A549 (cell line): ENCODE results near the gene C16orf90. TPM values are rescaled to one million over a fixed set of nuclear protein-coding genes. Genes with fewer than 3 reads are reported as not detected.

Source experiments
- ATAC-seq, 2 experiments: fragments of 200-7000 bp in 1 of 2; fragments of >200 bp in 1 of 2; cut with Nextera tagmentation in 1 of 2; cut with Tn5 transposase in 1 of 2; 3 replicates each; pipeline versions ENCODE4 v1.8.0 to v1.9.1; 2018 to 2020; ENCODE audit warnings: mild to moderate bottlenecking in 1 of 2, moderate library complexity in 1 of 2
- CTCF ChIA-PET: fragments of 300-600 bp; sonication (Branson Sonifier 250); formaldehyde crosslinking; extraction: SDS; loops from one replicate; lab custom pipeline; 2021; ENCODE audit warnings: antibody characterized with exemption, inconsistent platforms; lab: Yijun Ruan, JAX
- POLR2A ChIA-PET: fragments of 350-600 bp; formaldehyde crosslinking; extraction: SDS; loops from one replicate; lab custom pipeline; 2021; ENCODE audit warnings: antibody characterized with exemption, inconsistent platforms; lab: Yijun Ruan, JAX
- DNase-seq, 2 experiments: peaks; one replicate each; pipeline versions ENCODE4 v3.0.0 to v3.0.0-alpha.2; 2011 to 2016; ENCODE audit warnings: low read depth in 1 of 2, low spot score in 1 of 2
- FAIRE-seq: peaks from 2 replicates; lab custom pipeline; 2011; peaks lifted over from hg19 to GRCh38; lab: Jason Lieb, UNC
- H3K27ac ChIP-seq, 2 experiments: fragments of >200 bp; sonication (Bioruptor Twin); formaldehyde crosslinking; 3 replicates each; pipeline ENCODE4 v1.5.1; 2016 to 2017
- H3K4me1 ChIP-seq: fragments of >200 bp; sonication (Bioruptor Twin); formaldehyde crosslinking; 3 replicates; pipeline ENCODE4 v1.6.1; 2016
- H3K4me2 ChIP-seq: fragments of >200 bp; sonication (Bioruptor Twin); formaldehyde crosslinking; 3 replicates; pipeline ENCODE4 v1.6.1; 2016
- H3K4me3 ChIP-seq: fragments of >200 bp; sonication (Bioruptor Twin); formaldehyde crosslinking; 3 replicates; pipeline ENCODE4 v1.5.1; 2016
- H3K9me3 ChIP-seq: fragments of >200 bp; sonication (Bioruptor Twin); formaldehyde crosslinking; 3 replicates; pipeline ENCODE4 v1.6.1; 2016
- CBX2 ChIP-seq: fragments of 200-600 bp; sonication (generic); IDR thresholded peaks from 2 replicates; pipeline ENCODE4 v1.6.1; 2016; ENCODE audit warnings: low read depth, mild to moderate bottlenecking, borderline replicate concordance
- CHD2 ChIP-seq: fragments of 150-350 bp; IDR thresholded peaks from 2 replicates; pipeline ENCODE4 v1.6.1; 2014; ENCODE audit warnings: low read length; ENCODE audit not compliant: partially characterized antibody
- EHMT2 ChIP-seq: fragments of 200-600 bp; sonication (generic); IDR thresholded peaks from 2 replicates; pipeline ENCODE4 v1.6.1; 2016; ENCODE audit warnings: antibody characterized with exemption, low read depth, mild to moderate bottlenecking, moderate library complexity
- ESRRA ChIP-seq: fragments of 150-350 bp; IDR thresholded peaks from 2 replicates; pipeline ENCODE4 v1.6.1; 2014; ENCODE audit warnings: mild to moderate bottlenecking, low read length, borderline replicate concordance
- HDAC2 ChIP-seq: fragments of 200-600 bp; sonication (generic); IDR thresholded peaks from 2 replicates; pipeline ENCODE4 v1.6.1; 2016
- KDM5A ChIP-seq: fragments of 200-600 bp; sonication (generic); IDR thresholded peaks from 2 replicates; pipeline ENCODE4 v1.6.1; 2016; ENCODE audit warnings: antibody characterized with exemption, mild to moderate bottlenecking
- MAFK ChIP-seq: fragments of 450-650 bp; IDR thresholded peaks from 2 replicates; pipeline ENCODE4 v1.6.1; 2014; ENCODE audit not compliant: partially characterized antibody
- MAX ChIP-seq: IDR thresholded peaks from 2 replicates; pipeline ENCODE4 v1.6.1; 2012
- MAZ ChIP-seq: fragments of 150-350 bp; IDR thresholded peaks from 2 replicates; pipeline ENCODE4 v1.6.1; 2014; ENCODE audit warnings: antibody characterized with exemption, low read depth, low read length, borderline replicate concordance
- NFE2L2 ChIP-seq: fragments of 150-350 bp; conservative IDR thresholded peaks from 2 replicates; pipeline ENCODE4 v1.6.1; 2014; ENCODE audit warnings: low read length
- NR3C1 ChIP-seq: fragments of >200 bp; sonication (Bioruptor Twin); formaldehyde crosslinking; IDR thresholded peaks from 3 replicates; pipeline ENCODE4 v1.6.1; 2017
- POLR2AphosphoS2 ChIP-seq: conservative IDR thresholded peaks from 2 replicates; pipeline ENCODE4 v1.6.1; 2012; ENCODE audit warnings: low read length, improper control_type of control experiment, inconsistent platforms
- RCOR1 ChIP-seq: fragments of 150-350 bp; IDR thresholded peaks from 2 replicates; pipeline ENCODE4 v1.6.1; 2014; ENCODE audit warnings: antibody characterized with exemption, low read length, low read depth
- SMC3 ChIP-seq: fragments of >200 bp; sonication (Bioruptor Twin); formaldehyde crosslinking; IDR thresholded peaks from 3 replicates; pipeline ENCODE4 v1.6.1; 2018; ENCODE audit warnings: inconsistent platforms
- TFCP2L1 ChIP-seq: fragments of 250-450 bp; sonication (Bioruptor Pico); IDR thresholded peaks from 2 replicates; pipeline ENCODE4 v1.5.0; 2021; ENCODE audit warnings: mild to moderate bottlenecking
- ZFP36 ChIP-seq: fragments of 450-650 bp; IDR thresholded peaks from 2 replicates; pipeline ENCODE4 v1.6.1; 2014; ENCODE audit warnings: borderline replicate concordance; ENCODE audit not compliant: partially characterized antibody
- WGBS: methylation state at CpG from one replicate; pipeline ENCODE4 v1.1.6; 2017; ENCODE audit errors: missing lambda C conversion rate; 5-methylcytosine and 5-hydroxymethylcytosine counted together
- polyA plus RNA-seq, 4 experiments: library from polyadenylated mRNA; depleted of rRNA in 3 of 4; stranded (reverse); fragments of >200 nt; fragmentation: RNase III in 1 of 4; extraction: RNeasy Plus Mini Kit Qiagen cat#74134 plus additional on column Dnase treatment in 1 of 4; gene quantifications; 2 replicates in 3 of 4; 3 replicates in 1 of 4; pipeline ENCODE4 v1.2.3, GENCODE V29; 2011 to 2017
- TF ChIP-seq, protein P1 (sequence below): fragments of 150-350 bp; IDR thresholded peaks from 2 replicates; pipeline ENCODE4 v1.6.1; 2014; ENCODE audit warnings: low read depth, mild to moderate bottlenecking, low read length
- TF ChIP-seq, protein P2 (sequence below): fragments of >200 bp; sonication (Bioruptor Twin); formaldehyde crosslinking; IDR thresholded peaks from 3 replicates; pipeline ENCODE4 v1.5.1; 2016
- TF ChIP-seq, protein P3 (sequence below): fragments of 250-450 bp; sonication (Bioruptor Pico); IDR thresholded peaks from 2 replicates; pipeline ENCODE4 v1.5.0; 2020; ENCODE audit warnings: low read depth, mild to moderate bottlenecking, moderate library complexity

The C16orf90 gene
- polyA plus RNA-seq, 2 of the 4 experiments (the other 2 are of a cell fraction), result not detected

DNA sequence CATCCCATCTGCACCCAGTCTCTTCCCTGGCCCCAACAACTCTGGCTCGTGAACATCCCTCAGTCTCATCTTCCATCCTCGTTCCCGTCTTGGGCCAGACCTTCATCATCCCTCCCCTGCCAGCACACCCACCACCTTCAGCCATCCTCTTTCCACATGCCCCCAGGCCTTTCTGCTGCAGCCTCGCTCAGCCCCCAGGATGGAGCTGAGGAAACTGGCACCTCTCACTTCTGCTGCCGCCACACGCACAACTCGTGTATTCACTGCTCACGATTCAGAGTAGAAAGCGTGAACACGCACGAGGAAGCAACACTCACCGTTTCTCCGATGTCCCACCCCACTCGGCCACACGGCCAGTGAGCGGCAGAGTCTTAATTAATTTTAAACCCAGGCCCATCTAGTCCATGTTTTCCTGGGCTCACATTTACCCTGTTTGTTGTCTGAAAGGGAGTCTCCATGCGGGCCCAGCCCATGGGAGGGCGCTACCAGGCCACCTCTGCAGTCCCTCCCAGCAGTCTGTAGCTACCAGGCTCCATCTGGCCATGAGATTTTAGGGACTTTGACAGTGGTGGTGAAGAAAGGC is 12.5 kb downstream of the C16orf90 start:
- CTCF ChIA-PET, result interaction anchor here (1.5 kb wide), 1 partner anchor 12 kb away, joined by 3 read pairs; the partner anchor contains the start of gene C16orf90
- H3K27ac ChIP-seq, result no peak overlapping the region
- no peak overlapping the region for H3K4me3 ChIP-seq
- TF ChIP-seq POLR2AphosphoS2, result no peak
- TF ChIP-seq CBX2, result no peak
- TF ChIP-seq MAZ, result no peak
- no peak for TF ChIP-seq CHD2
- TF ChIP-seq EHMT2, result no peak
- TF ChIP-seq TFCP2L1, result no peak
- TF ChIP-seq, protein P1, sequence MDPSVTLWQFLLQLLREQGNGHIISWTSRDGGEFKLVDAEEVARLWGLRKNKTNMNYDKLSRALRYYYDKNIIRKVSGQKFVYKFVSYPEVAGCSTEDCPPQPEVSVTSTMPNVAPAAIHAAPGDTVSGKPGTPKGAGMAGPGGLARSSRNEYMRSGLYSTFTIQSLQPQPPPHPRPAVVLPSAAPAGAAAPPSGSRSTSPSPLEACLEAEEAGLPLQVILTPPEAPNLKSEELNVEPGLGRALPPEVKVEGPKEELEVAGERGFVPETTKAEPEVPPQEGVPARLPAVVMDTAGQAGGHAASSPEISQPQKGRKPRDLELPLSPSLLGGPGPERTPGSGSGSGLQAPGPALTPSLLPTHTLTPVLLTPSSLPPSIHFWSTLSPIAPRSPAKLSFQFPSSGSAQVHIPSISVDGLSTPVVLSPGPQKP, result no peak
- no peak for TF ChIP-seq NR3C1
- no peak for TF ChIP-seq ZFP36
- TF ChIP-seq RCOR1, result no peak
- no peak overlapping the region for H3K4me2 ChIP-seq
- POLR2A ChIA-PET, result no interaction called here
- 96% methylated on average over 18 of the region's 18 CpGs for WGBS
- no peaks in the 10 kb centered on the region for H3K9me3 ChIP-seq
- H3K4me1 ChIP-seq, result no peaks in the 10 kb centered on the region
- FAIRE-seq, result no peak
- no peak for ATAC-seq
- DNase-seq, result no peak

GRCh38 chr16:3481696-3482658 is 13.3 kb downstream of the C16orf90 start:
- 93% methylated on average over 32 of the region's 32 CpGs for WGBS
- H3K4me1 ChIP-seq, result no peaks in the 10 kb centered on the region
- FAIRE-seq (no peak), ATAC-seq (no peak), DNase-seq (no peak)
- TF ChIP-seq ESRRA (no peak), EHMT2 (no peak), KDM5A (no peak), NFE2L2 (no peak), MAFK (no peak), SMC3 (no peak), MAX (no peak), ZFP36 (no peak), CBX2 (no peak), HDAC2 (no peak)
- TF ChIP-seq, protein P2, sequence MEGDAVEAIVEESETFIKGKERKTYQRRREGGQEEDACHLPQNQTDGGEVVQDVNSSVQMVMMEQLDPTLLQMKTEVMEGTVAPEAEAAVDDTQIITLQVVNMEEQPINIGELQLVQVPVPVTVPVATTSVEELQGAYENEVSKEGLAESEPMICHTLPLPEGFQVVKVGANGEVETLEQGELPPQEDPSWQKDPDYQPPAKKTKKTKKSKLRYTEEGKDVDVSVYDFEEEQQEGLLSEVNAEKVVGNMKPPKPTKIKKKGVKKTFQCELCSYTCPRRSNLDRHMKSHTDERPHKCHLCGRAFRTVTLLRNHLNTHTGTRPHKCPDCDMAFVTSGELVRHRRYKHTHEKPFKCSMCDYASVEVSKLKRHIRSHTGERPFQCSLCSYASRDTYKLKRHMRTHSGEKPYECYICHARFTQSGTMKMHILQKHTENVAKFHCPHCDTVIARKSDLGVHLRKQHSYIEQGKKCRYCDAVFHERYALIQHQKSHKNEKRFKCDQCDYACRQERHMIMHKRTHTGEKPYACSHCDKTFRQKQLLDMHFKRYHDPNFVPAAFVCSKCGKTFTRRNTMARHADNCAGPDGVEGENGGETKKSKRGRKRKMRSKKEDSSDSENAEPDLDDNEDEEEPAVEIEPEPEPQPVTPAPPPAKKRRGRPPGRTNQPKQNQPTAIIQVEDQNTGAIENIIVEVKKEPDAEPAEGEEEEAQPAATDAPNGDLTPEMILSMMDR, result no peak
- TF ChIP-seq, protein P3, sequence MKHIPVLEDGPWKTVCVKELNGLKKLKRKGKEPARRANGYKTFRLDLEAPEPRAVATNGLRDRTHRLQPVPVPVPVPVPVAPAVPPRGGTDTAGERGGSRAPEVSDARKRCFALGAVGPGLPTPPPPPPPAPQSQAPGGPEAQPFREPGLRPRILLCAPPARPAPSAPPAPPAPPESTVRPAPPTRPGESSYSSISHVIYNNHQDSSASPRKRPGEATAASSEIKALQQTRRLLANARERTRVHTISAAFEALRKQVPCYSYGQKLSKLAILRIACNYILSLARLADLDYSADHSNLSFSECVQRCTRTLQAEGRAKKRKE (CRISPR knock-in tag), result no peak
- TF ChIP-seq, protein P1, result no peak
- H3K27ac ChIP-seq, result no peak overlapping the region
- H3K9me3 ChIP-seq, result no peaks in the 10 kb centered on the region
- POLR2A ChIA-PET, result no interaction called here
- CTCF ChIA-PET, result interaction anchor here (1.5 kb wide), 1 partner anchor 13 kb away, joined by 3 read pairs; the partner anchor contains the start of gene C16orf90
- H3K4me3 ChIP-seq, result no peak overlapping the region
- no peak overlapping the region for H3K4me2 ChIP-seq
